NCI-H82 (cell line): ENCODE results near the gene C19orf18.
"Not testable (repeated sequence)": the region's sequence is repeated elsewhere in the genome, so short reads cannot be mapped to it uniquely, and the experiment has no call there.

Experiments
- DNase-seq: peaks from one replicate; lab custom pipeline; 2025; lab: John Stamatoyannopoulos, UW

C19orf18 gene

GRCh38 chr19:57974434-57974833 is at the start of gene C19orf18:
Gene C19orf18 (minus strand): TSS chr19:57974534. CDS start chr19:57974432, 102 bp downstream.
- no peak for DNase-seq

GRCh38 chr19:58022283-58022660 is 47.9 kb upstream of the C19orf18 start:
- DNase-seq: no peak

- DNase-seq: peak; percentile 85
Observed at GRCh38 chr19:58021541-58022282, 47.4 kb upstream of the C19orf18 start.

GRCh38 chr19:58020129-58020528 is 45.8 kb upstream of the C19orf18 start:
- no peak for DNase-seq

GRCh38 chr19:58014141-58014540 is 39.8 kb upstream of the C19orf18 start:
- DNase-seq: no peak

- no peak for DNase-seq
Observed at GRCh38 chr19:58010507-58010906, 36.2 kb upstream of the C19orf18 start.

GRCh38 chr19:58009666-58010301 is 35.5 kb upstream of the C19orf18 start:
- DNase-seq: peak; percentile 95

- DNase-seq: no peak
Observed at GRCh38 chr19:58009301-58009665, 34.9 kb upstream of the C19orf18 start.

GRCh38 chr19:58008877-58009276 is 34.5 kb upstream of the C19orf18 start:
- not testable (repeated sequence) for DNase-seq

- DNase-seq: peak; percentile 50
Observed at GRCh38 chr19:58007285-58007684, 33.0 kb upstream of the C19orf18 start.

GRCh38 chr19:58003174-58003828 is 29.0 kb upstream of the C19orf18 start:
- peak; percentile 51 for DNase-seq

- DNase-seq: peak; percentile 90
Observed at GRCh38 chr19:58002384-58003173, 28.2 kb upstream of the C19orf18 start, which contains the start of gene ZNF606. Gene ZNF606 (minus strand): TSS chr19:58002820. CDS start chr19:58001319, 1,501 bp downstream.

GRCh38 chr19:58001895-58002369 is 27.6 kb upstream of the C19orf18 start:
- DNase-seq: peak; percentile 47

GRCh38 chr19:58000677-58001076 is 26.3 kb upstream of the C19orf18 start:
- no peak for DNase-seq

- DNase-seq: peak; percentile 47
Observed at GRCh38 chr19:57992841-57993240, 18.5 kb upstream of the C19orf18 start.

- peak; percentile 3 for DNase-seq
Observed at GRCh38 chr19:57978586-57979289, 4.4 kb upstream of the C19orf18 start.

- DNase-seq: no peak
Observed at GRCh38 chr19:57964761-57965160, 9.6 kb downstream of the C19orf18 start.

- DNase-seq: no peak
Observed at GRCh38 chr19:57961785-57962184, 12.5 kb downstream of the C19orf18 start.

GRCh38 chr19:57954996-57955395 is 19.3 kb downstream of the C19orf18 start:
- no peak for DNase-seq

GRCh38 chr19:57949702-57950101 is 24.6 kb downstream of the C19orf18 start:
- DNase-seq: no peak

- DNase-seq: no peak
Observed at GRCh38 chr19:57949296-57949695, 25.0 kb downstream of the C19orf18 start.
